ENCODE data around the gene AMOT. TPM values are rescaled to one million over a fixed set of nuclear protein-coding genes. Genes with fewer than 3 reads are reported as not detected.

The AMOT gene
- total and polyA plus RNA-seq, 10 of the 15 experiments (the other 5 are each of a cell fraction or from before 2014, with no cell fraction given), result 0.92 to 14.5 (median 2.9) TPM

- TF ChIP-seq, protein P1, sequence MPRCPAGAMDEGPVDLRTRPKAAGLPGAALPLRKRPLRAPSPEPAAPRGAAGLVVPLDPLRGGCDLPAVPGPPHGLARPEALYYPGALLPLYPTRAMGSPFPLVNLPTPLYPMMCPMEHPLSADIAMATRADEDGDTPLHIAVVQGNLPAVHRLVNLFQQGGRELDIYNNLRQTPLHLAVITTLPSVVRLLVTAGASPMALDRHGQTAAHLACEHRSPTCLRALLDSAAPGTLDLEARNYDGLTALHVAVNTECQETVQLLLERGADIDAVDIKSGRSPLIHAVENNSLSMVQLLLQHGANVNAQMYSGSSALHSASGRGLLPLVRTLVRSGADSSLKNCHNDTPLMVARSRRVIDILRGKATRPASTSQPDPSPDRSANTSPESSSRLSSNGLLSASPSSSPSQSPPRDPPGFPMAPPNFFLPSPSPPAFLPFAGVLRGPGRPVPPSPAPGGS (IDR thresholded peaks at IDR 0.05; ENCODE audit: borderline replicate concordance, insufficient read depth, low read depth, low read length, poor library complexity, severe bottlenecking), result no peak
- TF ChIP-seq IKZF1 (conservative IDR thresholded peaks at IDR 0.05), result no peak
- TF ChIP-seq ZNF24 (IDR thresholded peaks at IDR 0.05), result no peak
- no peak for TF ChIP-seq ZNF384 (IDR thresholded peaks at IDR 0.05; ENCODE audit: borderline replicate concordance, low read depth, low read length)
- TF ChIP-seq KLF5 (IDR thresholded peaks at IDR 0.05; ENCODE audit: partially characterized antibody), result no peak
Observed at GRCh38 chrX:112827292-112827903, 13.2 kb downstream of the AMOT start (continued).

DNA sequence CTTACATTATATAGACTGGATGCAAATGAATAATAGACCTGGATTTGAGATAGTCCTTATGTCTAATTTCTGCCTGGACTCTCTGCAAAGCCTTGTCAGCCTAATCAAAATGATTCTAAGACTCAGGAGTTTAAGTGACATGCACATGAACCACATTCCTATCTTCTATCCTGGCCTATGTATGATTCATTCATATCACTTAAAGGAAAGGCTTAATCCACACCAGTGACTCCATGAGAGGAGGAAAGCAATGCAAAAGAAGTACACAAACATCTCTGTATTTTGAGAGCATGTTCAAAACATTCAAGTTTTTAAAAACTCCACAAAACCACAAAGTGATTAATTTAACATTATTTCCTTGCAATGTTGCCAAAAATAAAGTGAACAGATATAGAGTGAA, 14.6 kb downstream of the AMOT start:
- no peak for ATAC-seq
- intact Hi-C loops (cut with micrococcal nuclease; ENCODE audit: unreplicated experiment) (no loop called here), in situ Hi-C loops (cut with MboI) (no loop called here)
- H3K9me3 ChIP-seq (replicated peaks; ENCODE audit: control insufficient read depth, insufficient read depth, low read length), result no peaks in the 10 kb centered on the region; the same call in 2 of the 3 replicates
- BruUV-seq (replicated peaks), result no TSS peak
- no peak for DNase-seq (ENCODE audit: low read depth, low spot score)
- POLR2A ChIA-PET, result no interaction called here
- no peaks in the 10 kb centered on the region for H3K79me2 ChIP-seq (ENCODE audit: control insufficient read depth, insufficient read depth, low read length)
- H3K36me3 ChIP-seq (ENCODE audit: control insufficient read depth in 2 of 2, insufficient read depth in 2 of 2, low read length in 1 of 2), result no peaks in the 10 kb centered on the region
- CTCF ChIA-PET, result no interaction called here
- no peak overlapping the region for H2AFZ ChIP-seq (ENCODE audit: control insufficient read depth, low read depth, low read length)
- H3K4me1 ChIP-seq (ENCODE audit: control insufficient read depth, insufficient read depth, low read length), result no peaks in the 10 kb centered on the region
- no peak overlapping the region for H3K27ac ChIP-seq (ENCODE audit: control insufficient read depth, insufficient read depth)
- SMC1A ChIA-PET (ENCODE audit: uncharacterized antibody, unreplicated experiment), result interaction anchor here (0.8 kb wide), 1 partner anchor 426 kb away, joined by 3 read pairs; no protein-coding TSS in a partner anchor
- FAIRE-seq, result no peak
- H3K4me3 ChIP-seq, result no peak overlapping the region
- no peak overlapping the region for H3K4me2 ChIP-seq (ENCODE audit: control insufficient read depth, insufficient read depth)
- no peaks in the 10 kb centered on the region for H3K27me3 ChIP-seq (replicated peaks in 1 of 2; ENCODE audit: control insufficient read depth in 2 of 2, insufficient read depth in 2 of 2, low read length in 1 of 2)
- RAD21 ChIA-PET (ENCODE audit: unreplicated experiment), result no interaction called here
- no peaks in the 10 kb centered on the region for H4K20me1 ChIP-seq (ENCODE audit: control insufficient read depth, insufficient read depth)
- H3K9ac ChIP-seq (ENCODE audit: control insufficient read depth, insufficient read depth, low read length), result no peak overlapping the region
- TF ChIP-seq MXI1 (IDR thresholded peaks at IDR 0.05; ENCODE audit: low read depth, low read length) (no peak), ZNF24 (IDR thresholded peaks at IDR 0.05) (no peak), SMC3 (IDR thresholded peaks at IDR 0.05; ENCODE audit: borderline replicate concordance, low read length) (no peak), NR2F1 (conservative IDR thresholded peaks at IDR 0.05) (no peak), FOS (IDR thresholded peaks at IDR 0.05; ENCODE audit: borderline replicate concordance, extremely low read depth, insufficient read length) (no peak), SRF (IDR thresholded peaks at IDR 0.05; ENCODE audit: low read depth in 2 of 2, low read length in 2 of 2) (no peak), YY1 (IDR thresholded peaks at IDR 0.05; ENCODE audit: low read depth, low read length) (no peak), CHD4 (IDR thresholded peaks at IDR 0.05) (no peak), NRF1 (conservative IDR thresholded peaks at IDR 0.05; ENCODE audit: low read depth, low read length) (no peak), ETV6 (conservative IDR thresholded peaks at IDR 0.05 in 1 of 2, IDR thresholded peaks at IDR 0.05 in 1 of 2; ENCODE audit: borderline replicate concordance in 1 of 2, low read depth in 1 of 2) (no peak), MEF2B (IDR thresholded peaks at IDR 0.05; ENCODE audit: partially characterized antibody, poor library complexity, severe bottlenecking) (no peak)
- TF ChIP-seq, protein P2, sequence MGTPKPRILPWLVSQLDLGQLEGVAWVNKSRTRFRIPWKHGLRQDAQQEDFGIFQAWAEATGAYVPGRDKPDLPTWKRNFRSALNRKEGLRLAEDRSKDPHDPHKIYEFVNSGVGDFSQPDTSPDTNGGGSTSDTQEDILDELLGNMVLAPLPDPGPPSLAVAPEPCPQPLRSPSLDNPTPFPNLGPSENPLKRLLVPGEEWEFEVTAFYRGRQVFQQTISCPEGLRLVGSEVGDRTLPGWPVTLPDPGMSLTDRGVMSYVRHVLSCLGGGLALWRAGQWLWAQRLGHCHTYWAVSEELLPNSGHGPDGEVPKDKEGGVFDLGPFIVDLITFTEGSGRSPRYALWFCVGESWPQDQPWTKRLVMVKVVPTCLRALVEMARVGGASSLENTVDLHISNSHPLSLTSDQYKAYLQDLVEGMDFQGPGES (IDR thresholded peaks at IDR 0.05), result no peak
- TF ChIP-seq, protein P3, sequence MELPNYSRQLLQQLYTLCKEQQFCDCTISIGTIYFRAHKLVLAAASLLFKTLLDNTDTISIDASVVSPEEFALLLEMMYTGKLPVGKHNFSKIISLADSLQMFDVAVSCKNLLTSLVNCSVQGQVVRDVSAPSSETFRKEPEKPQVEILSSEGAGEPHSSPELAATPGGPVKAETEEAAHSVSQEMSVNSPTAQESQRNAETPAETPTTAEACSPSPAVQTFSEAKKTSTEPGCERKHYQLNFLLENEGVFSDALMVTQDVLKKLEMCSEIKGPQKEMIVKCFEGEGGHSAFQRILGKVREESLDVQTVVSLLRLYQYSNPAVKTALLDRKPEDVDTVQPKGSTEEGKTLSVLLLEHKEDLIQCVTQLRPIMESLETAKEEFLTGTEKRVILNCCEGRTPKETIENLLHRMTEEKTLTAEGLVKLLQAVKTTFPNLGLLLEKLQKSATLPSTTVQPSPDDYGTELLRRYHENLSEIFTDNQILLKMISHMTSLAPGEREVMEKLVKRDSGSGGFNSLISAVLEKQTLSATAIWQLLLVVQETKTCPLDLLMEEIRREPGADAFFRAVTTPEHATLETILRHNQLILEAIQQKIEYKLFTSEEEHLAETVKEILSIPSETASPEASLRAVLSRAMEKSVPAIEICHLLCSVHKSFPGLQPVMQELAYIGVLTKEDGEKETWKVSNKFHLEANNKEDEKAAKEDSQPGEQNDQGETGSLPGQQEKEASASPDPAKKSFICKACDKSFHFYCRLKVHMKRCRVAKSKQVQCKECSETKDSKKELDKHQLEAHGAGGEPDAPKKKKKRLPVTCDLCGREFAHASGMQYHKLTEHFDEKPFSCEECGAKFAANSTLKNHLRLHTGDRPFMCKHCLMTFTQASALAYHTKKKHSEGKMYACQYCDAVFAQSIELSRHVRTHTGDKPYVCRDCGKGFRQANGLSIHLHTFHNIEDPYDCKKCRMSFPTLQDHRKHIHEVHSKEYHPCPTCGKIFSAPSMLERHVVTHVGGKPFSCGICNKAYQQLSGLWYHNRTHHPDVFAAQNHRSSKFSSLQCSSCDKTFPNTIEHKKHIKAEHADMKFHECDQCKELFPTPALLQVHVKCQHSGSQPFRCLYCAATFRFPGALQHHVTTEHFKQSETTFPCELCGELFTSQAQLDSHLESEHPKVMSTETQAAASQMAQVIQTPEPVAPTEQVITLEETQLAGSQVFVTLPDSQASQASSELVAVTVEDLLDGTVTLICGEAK (IDR thresholded peaks at IDR 0.05; ENCODE audit: borderline replicate concordance), result no peak
